HG02678 (cell line): ENCODE results near the gene ART1.

Source experiments
- ATAC-seq: cut with Tn5 transposase; IDR thresholded peaks from one replicate; pipeline ENCODE4 v1.9.1; 2021; ENCODE audit warnings: mild to moderate bottlenecking, moderate library complexity; ENCODE audit not compliant: unreplicated experiment

Gene ART1

DNA sequence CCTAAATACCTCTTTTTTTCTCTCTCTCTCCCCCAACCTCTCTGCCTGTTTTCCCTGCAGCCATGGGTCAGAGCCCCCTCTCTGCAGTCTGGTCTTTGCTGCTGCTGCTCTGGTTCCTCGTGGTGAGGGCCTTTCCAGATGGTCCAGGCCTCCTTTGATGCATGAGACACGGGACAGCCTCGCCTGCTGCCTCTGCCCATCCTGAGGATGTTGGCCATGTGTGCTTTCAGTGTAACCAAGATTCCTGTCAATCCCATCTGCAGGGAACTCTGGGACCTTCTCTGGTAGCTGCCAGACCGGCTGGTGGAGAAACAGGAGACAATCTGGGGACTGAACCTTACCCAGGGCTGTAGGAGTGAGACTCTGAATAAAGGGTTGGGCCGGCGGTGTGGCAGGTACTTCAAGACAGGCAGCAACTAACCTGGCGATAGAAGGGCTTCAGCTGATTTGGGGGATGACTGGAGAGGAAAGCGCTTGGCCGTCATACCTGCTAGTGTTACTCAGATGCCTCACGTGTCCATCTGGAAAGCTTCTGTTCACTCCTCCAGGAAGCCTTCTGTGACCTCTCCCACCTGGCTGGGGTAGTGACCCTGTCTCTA is 19.2 kb downstream of the ART1 start:
- ATAC-seq, result no peak

DNA sequence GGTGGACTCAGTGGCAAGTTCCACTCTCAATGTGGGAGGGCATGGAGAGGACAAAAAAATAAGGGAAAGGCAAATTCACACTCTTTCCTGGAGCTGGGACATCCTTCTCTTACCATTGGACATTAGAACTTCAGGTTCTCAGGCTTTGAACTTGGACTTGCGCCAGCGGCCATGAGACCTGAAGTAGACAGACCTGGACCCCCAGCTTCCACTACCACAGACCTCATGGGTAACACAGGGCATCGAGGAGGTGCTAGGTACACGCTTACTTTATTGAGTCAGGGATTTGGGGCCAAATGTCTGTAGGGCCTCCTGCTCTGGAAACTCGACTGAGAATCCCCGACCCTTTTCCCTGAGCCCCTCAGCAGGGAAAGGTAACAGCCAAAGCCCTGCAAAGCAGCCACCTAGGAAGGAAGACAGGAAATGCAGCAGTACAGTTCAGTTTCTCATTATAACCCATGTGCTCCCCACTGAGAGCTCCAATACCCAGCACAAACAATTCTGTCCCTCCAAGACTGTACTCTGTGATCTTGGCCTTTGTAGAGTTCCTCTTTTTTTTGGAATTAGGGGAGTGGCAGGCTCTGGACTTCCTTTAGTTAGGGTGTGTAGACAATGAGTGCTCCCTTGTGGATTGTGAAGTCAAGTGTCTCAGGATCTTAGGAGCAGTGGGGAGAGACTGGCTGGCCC is 20.6 kb downstream of the ART1 start:
- ATAC-seq, result no peak

DNA sequence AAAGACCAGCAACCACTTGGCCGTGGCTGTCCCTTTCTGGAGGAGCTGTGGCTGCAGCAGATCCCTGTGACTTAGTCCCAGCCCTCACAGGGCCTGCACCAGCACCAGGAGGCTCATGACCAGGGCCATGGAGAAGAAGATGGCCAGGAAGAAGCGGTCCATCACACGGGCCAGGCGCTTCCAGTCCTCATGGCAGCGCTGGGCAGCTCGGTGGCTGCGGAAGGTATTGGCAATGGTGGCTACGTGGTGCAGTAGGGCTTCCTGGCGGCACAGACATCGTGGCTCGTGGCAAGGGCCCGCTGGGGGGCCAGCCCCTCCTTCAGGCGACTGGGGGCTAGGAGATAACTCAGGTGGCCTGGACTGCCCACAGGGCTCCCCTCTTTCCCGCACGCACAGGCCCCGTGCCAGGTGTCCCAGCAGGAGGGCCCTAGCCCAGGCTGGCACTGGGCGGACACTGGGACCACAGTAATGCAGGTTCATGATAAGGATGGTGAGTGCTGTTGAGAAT is 21.1 kb downstream of the ART1 start:
- no peak for ATAC-seq

DNA sequence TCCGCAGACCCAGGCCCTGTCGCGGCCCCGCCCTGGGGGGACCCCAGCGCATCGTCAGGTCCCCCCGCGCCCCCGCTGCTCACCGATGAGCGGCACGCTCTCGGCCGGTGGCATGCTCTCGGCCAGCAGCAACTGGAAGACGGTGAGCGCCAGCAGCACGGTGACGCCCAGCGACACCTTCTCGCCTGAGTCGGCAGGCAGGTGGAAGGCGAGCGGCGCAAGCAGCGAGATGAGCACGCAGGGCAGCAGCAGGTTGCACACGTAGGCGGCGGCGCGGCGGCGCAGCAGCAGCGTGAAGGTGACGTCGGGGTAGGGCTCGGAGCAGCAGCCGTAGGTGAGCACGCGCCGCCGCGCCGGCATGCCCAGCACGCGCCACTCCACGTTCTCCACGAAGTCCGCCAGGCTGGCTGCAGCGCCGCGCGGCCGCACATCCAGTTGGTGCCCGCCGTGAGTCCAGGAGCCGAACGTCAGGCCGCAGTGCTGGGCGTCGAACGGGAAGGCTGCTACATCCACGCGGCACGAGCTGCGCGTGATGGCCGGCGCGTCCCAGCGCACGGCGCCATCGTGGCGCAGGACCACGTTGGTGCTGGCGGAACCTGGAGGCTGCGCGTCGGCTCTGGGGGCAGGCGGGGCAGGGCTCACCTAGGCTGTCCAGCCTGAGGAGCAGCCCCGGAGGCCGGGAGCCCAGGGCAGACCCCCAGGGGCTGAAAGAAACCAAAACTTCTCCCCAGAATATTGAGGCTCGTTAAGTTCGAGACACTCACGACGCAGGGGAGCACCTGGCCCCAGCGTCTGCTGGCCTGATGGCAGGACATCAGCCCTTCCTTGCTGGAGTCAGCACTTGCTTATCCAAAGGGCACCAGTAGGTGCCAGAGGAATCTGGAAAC is 22.5 kb downstream of the ART1 start:
- ATAC-seq, result no peak

DNA sequence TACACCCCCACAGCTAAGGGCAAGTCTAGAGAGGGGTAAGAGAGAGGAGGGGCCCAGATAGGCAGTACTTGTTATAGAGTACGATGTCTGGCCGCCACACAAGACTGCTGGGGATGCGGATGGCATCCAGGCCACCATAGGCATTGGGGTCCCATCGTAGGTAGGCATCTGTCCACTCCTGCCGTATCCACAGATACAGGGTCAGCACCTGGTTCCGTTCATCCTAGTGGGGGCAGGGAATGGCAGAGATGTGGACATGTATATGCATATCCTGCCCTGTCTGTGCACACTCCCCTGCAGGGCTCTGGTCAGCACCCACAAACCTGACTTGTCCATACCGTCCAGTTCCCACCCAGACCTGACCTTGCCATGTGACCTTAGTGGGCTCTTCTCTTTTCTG is 24.2 kb downstream of the ART1 start:
- no peak for ATAC-seq

DNA sequence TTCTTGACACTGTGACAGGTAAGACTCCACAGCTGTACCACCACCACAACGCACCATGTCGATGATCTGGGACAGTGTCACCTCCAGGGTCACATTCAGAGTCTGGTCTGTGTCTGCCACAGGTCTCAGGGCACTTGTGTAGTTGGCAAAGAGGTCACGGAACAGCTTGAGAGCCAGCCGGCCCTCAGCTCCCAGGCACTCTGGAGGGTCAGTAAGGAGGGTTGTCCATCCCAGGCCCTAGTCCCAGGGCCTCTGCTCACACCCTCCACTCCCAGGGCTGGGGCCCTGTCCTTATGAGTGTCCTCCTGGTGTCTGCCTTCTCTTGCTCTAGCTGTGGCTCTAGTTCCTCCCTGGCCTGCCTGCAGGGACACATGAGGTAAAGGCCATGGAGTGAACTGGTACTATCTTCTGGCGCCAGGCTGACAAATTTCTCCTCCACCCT is 24.8 kb downstream of the ART1 start:
- ATAC-seq, result no peak

DNA sequence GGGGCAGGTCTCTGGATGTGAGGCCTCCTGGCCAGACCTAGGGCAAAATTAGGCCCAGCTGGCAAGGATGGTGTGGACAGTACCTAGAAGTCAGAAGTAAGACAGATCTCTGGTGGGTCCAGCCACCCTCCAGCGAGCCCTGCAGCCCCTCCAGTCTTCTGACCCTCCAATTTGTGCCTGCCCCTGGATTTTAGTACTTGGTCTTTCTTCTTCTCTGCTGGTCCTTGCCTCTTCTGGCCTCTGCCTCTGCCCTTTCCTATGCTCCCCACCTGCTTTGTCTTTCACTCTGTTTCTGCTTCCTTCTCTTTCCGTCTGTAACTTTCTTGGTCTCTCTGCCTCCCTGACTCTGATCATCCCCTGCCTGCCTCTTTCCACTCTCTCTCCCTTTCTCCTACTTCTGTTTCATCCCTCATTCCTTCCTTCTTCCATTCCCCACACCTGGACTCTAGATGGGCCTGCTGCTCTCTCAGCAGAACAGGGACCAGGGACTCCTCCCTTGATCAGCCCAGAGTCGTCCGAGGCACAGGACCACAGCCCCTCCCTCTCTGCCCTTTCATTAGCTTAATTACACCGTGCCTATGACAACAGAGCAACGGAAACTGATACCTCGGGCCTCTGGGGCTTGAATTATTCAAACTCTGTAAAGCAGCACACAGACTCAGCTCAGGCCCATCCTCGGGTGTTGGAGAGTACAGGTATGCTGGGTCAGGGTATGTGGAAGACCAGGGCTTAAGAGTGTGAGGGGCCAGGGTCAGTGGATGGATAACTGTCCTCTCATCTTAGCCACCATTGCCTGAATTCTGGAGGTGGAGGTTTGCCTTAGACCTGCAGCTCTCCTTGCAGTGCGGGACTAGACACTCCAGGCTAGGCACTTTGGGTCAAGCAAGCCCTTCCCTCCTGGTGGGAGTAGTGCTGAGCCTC is 26.7 kb downstream of the ART1 start, which contains the start of gene CHRNA10:
TSS of gene CHRNA10 (minus strand) at position 51 of the 921 bp plus-strand sequence. CDS start 72 bp downstream, outside the sequence.
- ATAC-seq, result no peak

DNA sequence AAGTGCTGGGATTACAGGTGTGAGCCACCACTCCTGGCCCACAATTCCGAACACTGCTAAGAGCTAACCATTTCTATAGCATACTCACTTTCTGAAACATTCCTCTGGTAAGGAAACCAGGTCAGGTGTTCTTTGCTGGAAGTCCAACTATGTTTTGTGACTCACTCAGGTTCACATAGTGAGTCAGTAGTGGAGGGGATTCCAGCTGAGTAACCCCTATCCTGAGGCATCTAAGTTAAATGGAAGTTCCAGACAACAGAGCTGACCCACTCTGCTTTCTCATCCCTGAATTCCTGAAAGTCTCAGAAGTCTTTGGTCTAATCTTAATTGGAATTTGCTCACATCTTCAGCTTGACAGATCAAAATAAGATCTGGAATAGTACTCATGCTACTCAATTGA is 29.3 kb downstream of the ART1 start:
- ATAC-seq, result no peak

DNA sequence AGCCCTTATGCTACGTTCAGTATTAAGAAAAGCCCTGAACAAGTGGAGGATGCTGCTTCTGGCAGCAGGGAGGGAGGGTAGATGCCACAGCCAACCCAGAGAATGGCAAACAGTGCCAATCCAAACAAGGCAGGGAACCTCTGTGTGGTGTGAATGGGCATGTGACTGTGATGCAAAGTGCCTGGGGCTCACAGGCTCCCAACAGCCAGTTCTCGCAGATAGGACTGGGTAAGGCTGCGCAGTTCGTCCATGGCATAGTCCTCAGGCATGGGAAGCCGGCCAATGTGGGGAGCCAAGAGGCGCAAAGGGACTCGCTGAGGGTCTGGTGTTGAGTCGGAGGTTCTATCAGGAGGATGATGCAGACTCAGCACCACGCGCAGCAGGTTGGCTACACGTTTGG is 31.0 kb downstream of the ART1 start:
- no peak for ATAC-seq

DNA sequence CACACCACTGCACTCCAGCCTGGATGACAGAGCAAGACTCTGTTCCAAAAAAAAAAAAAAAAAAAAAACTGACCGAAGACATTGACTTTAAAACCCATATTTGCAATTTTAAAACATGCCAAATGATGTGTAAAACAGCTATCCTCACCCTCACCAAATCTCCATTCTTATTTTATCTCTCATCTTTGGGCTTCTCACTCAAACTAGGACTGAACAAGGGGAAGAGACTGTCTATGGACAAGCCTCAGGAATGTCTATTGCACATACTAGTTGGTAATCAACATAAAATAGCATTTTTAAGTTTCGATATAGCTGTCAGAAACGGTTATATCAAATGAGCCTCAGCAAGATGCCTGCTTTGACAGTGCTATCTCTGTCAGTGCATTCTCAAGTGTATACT is 34.1 kb downstream of the ART1 start:
- ATAC-seq, result no peak

DNA sequence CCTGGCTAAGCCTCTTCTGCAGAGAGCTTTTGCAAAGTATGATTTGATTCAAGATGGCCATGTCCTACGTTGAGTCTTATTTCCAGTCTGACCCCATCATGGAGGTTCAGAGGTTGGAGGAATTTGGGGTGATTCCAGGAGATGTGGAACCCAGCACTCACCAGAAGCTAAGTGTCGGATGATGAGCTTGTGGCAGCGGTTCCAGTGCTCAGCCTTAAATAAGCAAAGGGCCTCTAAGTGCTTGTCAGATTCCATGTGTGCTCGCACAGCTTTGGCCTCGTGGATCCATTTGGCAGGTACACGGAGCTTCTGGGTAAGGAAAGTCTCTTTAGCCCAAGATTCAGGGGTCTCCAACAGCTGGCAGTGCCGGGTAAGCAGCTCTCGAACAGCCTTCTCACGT is 38.1 kb downstream of the ART1 start:
- ATAC-seq, result no peak

DNA sequence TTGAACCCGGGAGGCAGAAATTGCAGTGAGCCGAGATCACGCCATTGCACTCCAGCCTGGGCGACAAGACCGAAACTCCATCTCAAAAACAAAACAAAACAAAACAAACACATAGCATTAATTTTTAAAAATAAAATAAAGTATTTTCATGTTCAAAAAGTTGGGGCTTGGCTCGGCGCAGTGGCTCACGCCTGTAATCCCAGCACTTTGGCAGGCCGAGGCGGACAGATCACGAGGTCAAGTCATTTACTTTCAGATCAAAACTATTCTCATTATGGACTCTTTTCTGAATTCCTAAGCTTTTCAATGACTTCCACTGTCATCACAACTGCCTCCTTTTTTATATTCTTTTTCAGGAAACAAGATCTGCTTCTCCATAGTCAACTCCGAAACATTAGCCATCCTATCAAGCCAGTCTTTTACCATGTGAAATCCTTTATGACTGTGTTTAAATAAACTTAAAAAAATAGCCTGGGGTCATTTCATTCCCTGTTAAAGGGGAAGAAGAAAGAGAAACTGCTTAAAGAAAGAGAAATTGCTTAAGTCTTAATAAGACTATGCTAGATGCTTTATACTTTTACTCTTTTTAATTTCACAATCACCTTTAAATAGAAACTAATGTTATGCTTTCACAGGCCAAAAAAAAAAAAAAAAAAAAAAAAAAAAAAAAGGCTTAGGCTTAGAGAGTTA is 39.3 kb downstream of the ART1 start:
- no peak for ATAC-seq

DNA sequence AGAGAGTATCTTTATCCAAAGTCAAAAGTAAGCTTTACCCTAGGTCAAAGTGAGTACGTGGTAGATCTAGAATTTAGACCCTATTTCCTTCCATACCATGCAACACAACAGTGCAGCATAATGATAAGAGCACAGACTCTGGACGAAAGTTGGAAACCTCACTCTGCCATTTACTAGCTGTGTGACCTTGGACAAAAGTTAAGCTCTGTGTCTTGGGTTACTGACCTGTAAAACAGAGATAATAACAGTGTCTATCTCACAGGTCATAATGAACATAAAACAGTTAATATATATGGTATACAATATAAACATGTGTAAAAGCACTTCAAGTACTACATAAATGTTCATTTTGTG is 39.9 kb downstream of the ART1 start:
- ATAC-seq, result no peak

DNA sequence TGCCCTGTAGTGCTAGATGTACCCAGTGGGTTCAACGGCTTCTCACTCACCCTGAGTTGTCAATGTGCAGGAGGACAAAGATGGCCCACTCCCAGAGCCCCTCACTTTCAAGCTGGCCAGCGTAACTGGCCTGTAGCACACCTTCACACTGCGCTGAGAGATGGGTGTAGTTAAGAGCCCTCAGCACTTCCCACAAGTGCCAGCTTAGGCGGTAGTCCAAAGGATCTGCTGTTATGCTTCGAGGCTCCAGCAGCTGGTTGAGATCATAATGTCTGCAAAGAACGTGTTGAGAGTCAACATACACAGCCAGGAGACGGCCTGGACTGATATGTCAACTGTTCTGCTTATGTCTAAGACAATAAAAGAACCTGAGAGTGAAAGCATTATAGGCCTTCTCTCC is 41.0 kb downstream of the ART1 start:
- no peak for ATAC-seq

DNA sequence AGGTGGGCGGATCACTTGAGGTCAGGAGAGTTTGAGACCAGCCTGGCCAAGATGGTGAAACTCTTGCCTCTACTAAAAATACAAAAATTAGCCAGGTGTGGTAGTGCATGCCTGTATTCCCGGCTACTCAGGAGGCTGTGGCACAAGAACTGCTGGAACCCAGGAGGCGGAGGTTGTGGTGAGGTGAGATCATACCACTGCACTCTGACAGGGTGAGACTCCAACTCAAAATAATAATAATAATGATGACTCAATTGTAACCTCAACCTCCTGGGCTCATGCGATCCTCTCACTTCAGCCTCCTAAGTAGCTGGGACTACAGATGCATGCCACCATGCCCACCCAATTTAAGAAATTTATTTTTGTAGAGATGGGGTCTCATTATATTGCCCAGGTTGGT is 41.8 kb downstream of the ART1 start:
- ATAC-seq, result no peak

DNA sequence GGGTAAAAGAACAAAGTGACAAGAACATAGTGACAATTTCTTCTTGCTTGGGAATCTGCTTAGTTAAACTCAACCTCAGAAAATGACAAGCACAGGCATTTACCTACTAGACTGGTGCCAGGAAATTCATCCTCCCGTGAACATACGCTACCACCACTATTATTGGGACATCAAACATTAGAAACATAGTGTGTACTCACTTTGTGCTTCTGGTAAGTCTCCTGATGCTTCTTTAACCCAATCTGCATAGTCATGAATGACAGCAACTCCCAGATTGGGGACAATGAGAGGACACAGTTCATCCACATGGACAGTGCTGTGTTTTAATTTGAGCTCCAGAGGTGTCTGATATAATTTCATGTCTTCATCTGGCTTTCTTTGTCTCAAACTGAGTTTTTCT is 55.5 kb downstream of the ART1 start:
- ATAC-seq, result no peak

DNA sequence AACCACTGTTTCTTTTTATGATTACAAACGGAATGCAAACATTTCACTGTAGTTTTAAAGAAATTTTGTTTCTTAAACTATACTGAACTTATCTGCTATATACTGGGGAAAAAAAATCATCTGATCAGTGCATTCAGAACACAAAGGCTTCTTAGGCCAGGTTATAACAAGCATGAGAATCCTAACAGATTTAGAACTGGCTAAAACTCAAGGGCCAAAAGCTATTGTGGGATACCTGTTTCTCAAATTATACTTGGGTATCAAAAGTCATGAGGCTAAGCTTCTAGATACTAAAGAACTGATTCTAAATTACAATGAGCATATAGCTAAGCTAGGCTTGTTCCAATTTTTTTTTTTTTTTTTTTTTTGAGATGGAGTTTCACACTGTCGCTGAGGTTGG is 56.0 kb downstream of the ART1 start:
- ATAC-seq, result no peak

DNA sequence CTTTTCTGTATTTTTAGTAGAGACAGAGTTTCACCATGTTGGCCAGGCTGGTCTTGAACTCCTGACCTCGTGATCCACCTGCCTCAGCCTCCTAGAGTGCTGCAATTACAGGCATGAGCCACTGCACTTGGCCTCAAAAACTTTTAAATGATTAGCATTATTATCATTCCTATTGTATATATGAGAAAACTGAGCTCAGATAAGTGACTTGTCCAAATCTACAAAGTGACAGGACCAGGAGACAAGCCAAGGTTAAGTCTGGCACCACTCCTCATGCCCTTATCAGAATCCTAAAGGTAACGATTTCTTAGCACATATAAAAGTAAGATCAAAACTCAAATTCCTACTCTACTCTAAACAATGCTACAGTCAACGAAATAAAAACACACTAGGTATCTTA is 58.5 kb downstream of the ART1 start:
- ATAC-seq, result no peak

DNA sequence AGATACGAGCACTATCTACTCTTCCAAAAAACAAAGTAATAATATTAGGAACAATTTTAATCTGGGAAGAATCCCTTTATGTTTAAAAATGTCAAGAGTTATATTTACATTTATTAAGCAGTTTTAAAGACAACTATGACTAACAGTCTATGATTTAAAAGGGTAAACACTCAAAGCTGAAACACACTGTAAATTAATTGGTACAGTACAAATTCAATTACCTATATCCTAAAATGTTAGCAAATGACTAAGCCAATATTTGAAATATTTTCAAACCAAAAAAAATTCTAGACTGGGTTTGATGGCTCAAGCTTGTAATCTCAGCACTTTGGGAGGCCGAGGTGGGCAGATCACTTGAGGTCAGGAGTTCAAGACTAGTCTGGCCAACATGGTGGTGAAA is 62.2 kb downstream of the ART1 start:
- ATAC-seq, result no peak

DNA sequence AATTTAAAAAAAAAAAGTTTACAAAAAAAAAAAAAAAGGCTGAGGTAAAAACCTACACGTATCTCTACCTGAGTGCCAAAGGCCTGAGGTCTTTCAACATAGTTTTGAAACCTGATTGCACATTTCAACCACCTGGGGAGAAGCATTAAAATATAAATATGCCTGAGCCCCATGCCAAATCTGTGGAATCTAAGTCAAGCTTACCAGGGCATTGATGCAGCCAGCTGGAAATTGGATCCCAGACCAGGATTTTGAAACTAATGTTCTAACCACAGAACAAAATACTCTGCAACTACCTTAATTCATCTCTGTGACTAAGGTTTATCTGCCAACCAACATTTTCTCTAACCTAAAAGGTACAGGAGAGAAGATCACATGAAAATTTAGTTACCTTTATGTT is 65.0 kb downstream of the ART1 start:
- ATAC-seq, result no peak
